GM21619 (cell line): Measurements from ENCODE around the gene SEMA4D.
A peak's percentile ranks its signal among the peaks of the same experiment; 100 is the strongest.

Experiments
- ATAC-seq: cut with Tn5 transposase; IDR thresholded peaks from one replicate; pipeline ENCODE4 v1.9.1; 2021; ENCODE audit not compliant: unreplicated experiment

The SEMA4D gene

DNA sequence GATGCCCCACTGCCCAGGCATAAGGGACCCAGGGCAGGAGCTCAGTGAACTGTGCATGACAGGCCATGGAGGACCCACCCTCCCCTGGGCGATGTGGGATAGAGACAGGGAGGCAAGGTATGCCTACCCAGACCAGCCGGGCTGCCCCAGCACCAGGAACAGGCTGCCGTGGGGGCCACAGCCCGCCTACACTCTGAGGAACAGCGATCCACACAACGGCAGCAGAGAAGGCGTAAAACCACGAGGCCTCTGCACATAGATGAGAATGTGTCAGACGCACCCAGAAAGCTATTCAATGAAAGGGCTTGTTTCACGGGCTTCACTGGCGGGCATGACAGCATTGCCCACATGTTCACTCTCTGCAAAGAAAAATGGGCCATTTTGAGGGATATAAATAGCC, 49.5 kb downstream of the SEMA4D start:
- peak; percentile 38 for ATAC-seq

DNA sequence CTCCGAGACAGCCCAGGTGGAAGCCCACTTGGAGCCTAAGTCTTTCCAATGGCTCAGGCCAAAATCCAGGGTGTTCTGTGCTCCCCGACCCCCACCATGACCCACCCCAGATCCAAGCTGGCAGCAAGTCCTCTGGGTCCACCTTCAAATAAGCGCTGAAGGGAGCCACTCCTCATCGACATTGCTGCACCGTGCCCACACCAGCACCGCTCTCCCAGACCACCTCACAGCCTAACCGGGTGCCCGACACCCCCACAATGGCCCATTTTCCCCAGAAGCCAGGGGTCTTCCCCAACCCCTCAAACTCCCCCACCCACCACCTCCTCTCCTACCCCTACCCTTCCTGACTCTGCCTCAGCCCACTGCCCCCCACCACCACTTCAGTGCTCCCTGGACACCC, 50.5 kb downstream of the SEMA4D start:
- no peak for ATAC-seq

DNA sequence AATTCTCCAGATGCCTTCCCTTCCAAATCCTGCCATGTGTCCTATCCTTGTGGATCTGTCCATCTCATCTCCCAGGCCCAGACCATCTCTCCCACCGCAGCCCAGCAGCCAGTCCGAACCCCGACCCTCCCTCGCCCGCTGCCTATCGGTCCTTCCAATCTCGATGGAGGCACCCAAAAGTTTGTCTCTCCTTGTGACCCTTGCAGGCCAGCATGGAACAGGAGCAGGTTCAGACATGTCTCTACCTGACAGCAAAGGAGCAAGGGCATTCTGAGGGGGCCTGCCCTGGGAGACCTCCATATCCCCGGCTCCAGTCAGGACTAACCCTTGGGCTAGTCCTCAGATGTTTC, 51.0 kb downstream of the SEMA4D start:
- no peak for ATAC-seq

- ATAC-seq, result no peak
These were observed 51.5 kb downstream of the SEMA4D start for GRCh38 chr9:89446261-89446960.

GRCh38 chr9:89445801-89446251, 52.1 kb downstream of the SEMA4D start:
- ATAC-seq, result no peak

GRCh38 chr9:89444925-89445765, 52.8 kb downstream of the SEMA4D start:
- no peak for ATAC-seq

- ATAC-seq, result no peak
These were observed 53.6 kb downstream of the SEMA4D start for GRCh38 chr9:89444274-89444673.

DNA sequence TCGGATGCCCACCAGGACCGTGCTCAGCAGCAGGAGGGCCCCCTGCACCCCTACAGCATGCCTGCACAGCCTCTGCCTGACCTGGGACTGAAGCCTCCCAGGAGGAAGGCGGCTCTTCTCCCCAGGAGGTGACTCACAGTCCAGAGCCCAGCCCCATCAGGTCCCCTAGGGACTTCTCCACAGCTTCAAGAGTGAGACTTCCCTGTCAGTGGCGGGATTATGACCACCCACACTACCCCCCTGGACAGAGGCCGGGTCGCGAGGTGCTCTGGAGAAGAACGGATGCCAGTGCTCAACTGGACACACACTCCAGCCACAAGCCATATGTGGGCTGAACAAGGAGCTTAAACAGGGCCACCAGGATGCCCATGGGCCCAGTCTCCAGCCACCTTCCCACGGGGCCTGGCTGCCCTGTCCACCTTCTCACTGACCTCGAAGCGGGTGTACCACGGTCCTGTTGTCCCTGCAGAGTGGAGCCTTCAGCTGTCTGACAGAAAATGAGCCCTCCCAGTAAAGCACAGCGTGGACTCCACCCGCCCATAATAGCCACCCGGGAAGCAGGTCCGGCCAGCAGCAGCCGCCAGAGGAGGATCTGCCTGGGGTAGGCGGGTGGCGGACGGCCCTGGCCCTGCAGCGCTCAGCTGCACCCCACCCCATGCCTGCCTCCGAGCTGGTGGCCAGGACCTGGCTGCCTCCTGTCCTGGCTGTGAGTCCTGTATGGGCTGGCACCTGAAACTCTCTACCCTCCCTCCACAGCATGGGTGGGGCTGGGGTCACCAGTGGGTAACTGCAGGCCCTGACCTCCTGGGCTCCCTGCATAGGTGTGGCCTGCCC, 54.7 kb downstream of the SEMA4D start:
- peak; percentile 54 for ATAC-seq

DNA sequence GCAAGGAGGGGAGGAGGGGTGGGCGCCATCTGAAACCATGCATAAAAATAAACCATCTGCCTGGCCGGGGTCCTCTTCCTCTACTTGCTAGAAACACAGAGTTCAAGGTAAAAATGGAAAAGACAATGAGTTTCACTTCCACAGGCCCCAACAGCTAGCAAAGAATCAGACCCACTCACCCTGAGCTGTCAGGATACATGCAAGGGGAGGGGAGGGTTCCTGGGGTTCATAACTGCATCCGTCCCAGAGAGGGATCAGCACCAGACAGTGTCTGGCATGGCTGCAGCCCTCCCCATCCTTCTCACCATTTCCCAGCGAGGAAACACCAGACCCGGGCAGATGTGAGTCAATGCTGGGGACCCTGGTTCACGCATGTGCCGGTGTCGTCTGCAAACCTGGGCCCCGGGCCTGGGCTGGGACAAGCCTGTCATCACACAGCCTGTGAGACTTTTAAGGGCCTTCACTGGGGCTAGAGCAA, 55.4 kb downstream of the SEMA4D start:
- peak; percentile 30 for ATAC-seq

DNA sequence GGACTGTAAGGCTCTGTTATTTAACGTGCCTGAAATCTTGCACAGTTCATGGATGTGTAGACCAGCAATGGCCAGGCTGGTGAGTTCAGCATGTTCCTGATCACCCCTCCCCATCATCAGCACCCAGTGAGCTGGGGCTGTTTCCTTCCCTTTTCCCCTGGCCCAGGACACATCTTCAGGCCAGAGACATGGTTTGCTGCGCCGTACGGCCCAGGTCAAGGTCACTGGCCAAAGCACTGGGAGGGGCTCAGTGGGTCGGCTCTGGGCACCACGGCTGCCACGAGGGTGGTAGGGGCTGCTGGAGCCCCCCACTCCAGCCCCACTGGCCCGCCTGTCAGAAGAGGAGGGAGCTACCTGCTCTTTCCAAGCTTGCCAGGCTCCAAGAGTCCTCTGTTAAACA, 55.9 kb downstream of the SEMA4D start:
- no peak for ATAC-seq

DNA sequence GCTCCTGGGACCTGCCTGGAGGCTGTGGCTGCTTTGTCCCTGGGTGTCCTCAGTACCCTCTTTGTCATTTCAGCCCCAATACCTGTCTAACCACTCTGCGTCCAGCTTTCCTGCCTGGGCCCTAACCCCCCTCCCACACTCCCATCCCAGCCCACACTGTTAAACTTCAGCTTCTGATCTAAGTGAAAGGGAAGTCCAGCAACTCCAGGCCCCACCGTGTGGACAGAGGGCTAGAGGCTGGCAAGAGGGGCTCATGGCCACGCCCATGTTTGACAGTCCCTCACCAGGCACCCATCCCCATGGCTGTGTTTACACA, 56.3 kb downstream of the SEMA4D start:
- ATAC-seq, result no peak

DNA sequence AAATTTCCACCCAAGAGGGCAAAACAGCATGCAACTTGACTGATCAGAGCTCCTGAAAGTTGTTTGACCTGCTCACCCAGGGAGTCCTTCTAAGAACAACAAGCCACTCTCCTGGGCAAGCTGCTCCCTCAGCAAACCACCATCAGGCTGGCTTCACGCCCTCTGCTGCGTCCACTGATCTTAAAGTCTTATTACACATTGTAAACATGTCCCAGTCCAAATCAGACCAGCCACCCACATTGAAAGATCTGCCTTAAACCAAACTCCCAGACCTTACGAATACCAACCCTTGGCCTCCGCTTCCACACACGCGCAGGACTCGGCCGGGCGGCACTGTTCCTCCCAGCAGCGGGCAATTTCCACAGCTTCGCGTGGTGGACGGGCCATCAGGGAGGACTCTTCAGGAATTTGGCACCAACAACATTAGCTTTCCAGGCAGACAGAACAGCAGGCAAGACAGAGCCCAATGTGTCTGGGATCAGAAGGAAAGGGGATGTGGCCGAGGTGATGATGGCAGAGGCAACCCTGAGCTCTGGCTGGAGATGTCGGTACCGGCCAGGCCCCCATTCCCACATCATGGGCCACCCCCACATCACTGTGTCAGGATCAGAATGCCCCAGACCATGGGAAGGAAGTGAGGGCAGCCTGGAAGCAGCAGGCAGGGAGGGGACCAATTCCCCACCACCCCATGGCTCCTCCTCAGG, 56.8 kb downstream of the SEMA4D start:
- ATAC-seq, result no peak

- ATAC-seq, result no peak
These were observed 57.4 kb downstream of the SEMA4D start for GRCh38 chr9:89440548-89440947.

DNA sequence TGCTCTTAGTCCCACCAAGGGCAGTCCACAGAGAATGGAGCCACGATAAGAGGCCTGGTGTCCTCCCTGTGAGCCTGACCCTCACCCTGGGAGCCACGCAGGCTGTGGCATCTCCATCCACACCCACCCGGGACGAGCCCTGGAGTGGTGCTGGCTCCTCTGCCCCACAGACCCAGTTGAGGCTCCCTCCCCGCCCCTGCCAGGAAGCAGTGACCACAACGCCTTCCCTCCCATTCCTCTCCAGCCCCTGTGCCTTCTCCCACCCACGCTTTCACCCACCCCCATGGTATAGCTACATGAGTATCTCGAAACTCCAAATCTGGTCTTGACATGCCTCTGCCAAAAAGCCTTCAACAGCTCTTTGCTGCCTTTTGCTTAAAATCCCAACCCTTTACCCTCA, 57.9 kb downstream of the SEMA4D start:
- ATAC-seq, result no peak

DNA sequence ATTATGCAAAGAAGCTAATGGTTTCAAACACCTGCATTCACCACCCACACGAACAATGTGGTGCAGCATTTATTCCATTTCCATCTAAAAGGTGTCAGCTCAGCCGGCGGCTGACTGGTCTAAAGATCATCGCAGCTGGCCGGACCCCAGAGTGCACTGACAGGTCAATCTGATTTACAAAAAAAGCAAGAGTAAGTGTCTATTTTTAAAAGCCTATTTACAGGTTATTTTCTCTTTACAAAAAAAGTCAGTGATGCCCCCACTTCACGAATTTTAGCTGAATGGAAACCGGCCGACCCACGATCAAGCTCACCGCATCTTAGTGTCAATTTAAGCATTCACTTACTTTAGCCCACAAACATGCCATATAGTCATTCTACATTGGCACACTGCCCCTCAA, 58.3 kb downstream of the SEMA4D start:
- ATAC-seq, result no peak

DNA sequence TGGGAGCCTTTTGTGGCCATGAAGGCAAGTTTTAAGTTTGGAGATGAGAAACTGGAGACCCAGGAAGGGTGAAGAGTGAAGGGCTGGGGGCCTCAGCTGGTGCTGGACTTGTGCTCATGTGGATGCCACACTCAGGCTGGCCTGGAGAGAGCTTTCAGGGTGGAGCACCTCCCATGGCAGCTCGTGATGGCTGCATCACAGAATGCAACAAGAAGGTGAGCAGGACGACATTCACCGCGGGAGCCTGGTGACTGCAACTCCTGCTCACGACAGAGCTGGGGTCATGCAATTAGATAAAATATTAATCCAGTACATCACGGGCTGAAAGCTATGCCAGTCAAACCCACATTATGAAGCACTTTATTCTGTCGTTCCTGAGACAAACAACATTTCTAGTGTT, 59.7 kb downstream of the SEMA4D start:
- ATAC-seq, result no peak

DNA sequence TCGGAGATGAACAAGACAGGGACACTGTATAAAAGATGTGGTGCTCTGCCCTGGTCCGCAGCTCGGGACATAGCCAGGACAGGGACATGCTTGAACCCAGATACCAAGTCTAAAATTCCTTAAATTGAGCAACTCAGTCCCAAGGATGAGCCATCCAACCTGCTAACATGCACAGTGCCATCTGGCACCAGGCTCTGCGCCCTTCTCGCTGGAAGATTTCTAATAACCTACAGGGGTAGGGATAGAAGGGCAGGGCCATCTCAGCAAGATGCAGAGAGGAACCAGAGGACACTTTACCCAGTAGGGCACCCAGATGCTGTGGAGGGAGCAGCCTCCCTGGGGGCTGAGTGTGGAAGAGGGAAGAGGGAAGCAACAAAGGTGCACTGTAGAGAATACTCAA, 60.1 kb downstream of the SEMA4D start:
- ATAC-seq, result no peak

DNA sequence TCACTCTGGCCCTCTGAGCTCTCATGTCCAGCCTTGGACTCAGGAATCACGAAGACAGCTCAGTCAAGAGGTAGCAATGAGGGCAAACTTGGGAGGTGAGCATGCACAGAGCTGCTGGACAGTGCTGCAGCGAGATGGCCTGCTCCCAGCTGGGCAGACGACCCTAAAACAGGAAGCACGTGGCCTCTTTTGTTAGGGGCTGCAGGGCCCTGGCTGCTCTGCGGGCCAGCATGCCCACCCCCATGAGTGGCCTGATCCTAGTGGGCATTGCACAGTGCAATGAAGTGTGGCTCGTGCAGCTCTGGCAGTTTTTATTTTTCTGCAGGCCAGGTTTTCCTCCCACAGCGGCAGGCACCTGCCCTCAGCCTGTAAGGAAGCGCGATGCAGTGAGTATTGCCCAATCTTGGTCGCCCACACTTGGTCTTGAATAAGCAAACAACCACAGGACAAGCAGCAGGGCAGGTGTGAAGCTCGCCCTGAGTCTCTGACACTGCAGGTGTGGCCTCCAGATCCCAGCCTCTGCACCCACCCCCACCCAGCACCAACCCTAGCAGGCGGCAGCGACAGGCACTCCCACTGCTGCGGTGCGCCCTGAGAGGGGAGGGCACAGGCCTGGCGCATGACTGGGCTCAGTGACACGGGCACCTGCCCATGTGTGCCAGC, 60.8 kb downstream of the SEMA4D start:
- ATAC-seq, result peak; percentile 39

DNA sequence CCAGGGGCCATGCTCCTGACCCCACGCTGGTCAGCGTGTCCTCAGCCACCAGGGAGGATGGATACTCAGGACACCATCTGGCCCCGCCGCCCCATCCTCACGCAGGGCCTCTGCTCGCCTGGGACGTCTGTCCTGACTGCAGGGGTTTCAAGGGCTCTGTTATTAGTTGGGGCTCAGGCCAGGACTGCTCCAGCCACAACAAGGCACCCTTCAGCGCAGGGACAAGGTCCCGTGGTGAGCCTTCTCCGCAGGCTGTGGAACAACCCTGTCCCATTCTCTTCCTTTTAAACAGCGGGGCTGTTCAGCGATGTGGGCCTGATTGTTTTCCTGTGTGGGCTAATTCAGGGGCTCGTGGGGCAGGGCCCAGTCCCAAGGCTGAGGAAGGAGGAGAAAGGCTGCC, 61.6 kb downstream of the SEMA4D start:
- no peak for ATAC-seq

- no peak for ATAC-seq
These were observed 62.7 kb downstream of the SEMA4D start for GRCh38 chr9:89435071-89435823.
